GM19025 (cell line): Measurements from ENCODE around the gene TMCC2.

ENCODE experiments used
- ATAC-seq: cut with Tn5 transposase; IDR thresholded peaks from one replicate; pipeline ENCODE4 v1.9.1; 2021; ENCODE audit warnings: mild to moderate bottlenecking, low read depth, moderate library complexity; ENCODE audit not compliant: unreplicated experiment

TMCC2 gene

DNA sequence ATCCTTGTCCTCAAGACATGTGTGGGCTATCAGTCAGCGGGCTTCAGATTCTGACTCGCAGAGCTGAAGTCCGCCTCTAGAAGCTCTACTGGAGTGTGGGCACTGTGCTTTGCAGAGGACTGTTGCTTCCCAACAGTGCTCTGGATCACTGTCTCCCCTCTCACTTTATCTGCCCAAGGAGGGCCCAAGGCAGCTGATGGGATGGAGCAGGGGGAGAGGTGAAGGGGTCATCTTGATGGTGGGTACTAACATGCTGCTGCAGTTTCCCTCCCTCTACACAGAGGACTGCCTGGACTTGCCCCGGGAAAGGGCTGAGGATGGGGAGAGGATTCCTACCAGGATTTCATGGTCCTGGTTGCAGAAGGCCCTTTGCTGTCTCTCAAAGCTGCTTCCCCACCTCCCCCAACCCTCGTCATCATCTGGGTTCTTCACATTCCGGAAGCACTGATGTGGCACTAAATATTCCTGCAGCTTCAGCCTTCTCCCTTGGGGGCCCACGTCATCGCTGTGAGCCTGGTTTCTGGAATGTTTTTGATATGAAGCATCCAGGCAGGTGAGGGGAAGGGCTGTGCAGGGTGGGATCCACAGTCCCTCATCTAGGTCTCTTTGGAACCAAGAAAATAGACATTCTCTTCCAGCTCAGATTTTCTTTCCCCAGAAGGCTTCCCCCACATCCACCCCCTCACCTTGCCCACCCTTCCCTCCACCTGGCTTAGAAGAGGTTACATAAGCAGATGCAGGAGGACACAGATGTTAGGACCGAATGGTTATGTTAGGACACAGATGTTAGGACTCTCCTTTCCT is 70.6 kb downstream of the TMCC2 start:
- no peak for ATAC-seq

DNA sequence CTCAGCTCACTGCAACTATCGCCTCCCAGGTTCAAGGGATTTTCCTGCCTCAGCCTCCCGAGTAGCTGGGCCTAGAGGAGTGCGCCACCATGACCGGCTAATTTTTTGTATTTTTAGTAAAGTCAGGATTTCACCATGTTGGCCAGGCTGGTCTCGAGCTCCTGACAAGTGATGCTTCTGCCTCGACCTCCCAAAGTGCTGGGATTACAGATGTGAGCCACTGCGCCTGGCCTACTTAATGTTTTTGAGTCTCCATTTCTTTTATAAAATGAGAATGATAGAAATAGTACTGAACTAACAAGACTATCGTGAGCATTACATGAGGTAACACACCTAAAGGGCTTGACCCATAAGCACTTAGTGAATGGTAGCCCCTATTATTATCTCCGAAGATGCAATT is 72.4 kb downstream of the TMCC2 start:
- ATAC-seq, result no peak

DNA sequence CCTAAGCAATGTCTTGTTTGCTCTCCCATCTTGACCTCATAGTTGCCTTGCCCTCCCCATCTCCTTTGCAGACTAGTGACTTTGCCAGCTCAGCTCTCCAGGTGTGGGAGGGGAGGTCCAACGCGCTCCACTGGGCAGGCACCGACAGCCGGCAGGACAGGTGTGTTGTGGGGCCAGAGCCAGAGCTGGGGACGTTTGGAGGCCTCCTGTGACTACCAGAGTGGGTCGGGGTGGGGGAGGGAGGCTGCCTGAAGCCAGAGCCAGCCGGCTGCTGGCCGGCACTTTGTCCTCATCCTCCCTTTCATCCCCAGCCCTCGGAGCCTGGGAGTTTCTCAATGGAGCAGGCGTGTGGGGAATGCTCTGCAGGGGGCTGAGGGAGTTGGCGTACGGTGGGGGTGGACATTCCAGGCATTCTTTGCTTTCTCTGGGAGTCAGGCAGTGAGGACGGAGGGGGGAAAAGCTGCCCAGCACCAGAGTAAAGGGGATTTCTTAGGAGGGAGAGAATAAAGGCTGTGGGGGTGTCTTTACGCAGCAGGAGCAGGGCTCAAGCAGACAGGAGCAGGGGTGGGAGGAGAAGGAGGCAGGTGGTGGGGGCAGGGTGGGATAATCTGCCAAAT is 73.6 kb downstream of the TMCC2 start:
- ATAC-seq, result no peak

DNA sequence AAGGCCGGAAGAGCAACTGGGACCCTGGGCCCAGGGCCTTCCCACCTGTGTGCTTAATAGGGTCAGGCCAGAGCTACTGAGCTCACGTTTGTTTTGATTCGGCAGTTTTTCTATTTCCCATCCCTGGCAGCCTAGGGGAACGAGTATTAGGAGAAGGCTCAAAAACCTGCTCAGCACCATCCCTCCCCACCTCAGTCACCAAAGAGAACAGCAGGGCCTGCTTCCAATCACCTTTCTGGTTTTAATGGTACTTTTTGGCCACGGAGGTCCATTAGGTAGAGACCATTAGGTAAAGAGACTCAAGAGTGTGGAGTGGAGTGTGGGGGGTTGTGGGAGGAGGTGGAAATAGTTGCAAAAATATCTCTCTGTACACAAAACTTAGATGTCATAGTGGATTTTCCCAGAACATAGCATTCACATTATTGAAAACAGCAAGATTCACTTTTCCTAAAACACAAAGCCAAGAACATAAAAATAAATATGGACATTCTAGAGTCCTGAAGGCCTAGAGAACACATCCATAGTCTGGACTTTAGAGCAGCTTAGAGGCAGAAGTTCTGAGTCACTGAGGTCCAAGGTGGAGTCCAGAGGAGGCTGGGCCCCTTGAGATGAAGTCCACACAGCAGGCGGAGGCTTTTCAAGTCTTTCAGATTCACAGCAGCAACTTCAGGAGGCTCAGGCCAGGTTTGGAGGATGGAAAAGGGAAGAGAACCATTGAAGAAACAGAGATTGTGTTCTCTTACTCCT is 74.3 kb downstream of the TMCC2 start:
- no peak for ATAC-seq

DNA sequence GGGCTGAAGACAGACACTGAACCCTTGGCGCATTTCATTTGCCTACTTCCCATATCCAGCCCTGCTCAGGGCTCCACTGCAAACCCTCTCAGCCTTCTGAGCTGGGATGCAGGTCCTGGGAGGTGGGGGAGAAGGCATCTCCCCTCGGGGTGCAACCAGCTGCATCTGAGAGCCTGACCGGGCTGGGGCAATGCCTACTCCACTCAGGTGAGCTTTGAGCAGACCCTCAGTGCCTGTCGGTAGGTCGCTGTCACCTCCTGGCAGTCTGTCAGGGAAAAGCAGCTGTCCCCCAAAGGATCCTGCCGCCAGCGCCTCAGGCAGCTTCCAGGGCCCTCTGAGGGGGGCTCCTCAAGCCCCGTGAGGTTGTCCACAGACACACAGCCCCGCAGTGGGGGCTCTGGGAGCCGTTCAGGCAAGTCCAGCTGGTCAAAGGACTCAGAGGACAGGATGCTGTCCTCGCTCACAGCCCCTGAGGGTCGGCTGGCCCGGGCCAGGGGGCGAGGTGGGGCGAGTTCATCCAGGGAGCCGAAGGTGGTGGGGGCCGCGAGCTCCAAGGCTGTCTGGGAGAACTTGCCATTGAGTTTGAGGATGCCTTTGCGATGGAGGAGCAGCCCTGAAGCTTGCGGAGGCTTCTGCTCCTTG is 75.6 kb downstream of the TMCC2 start:
- ATAC-seq, result no peak

DNA sequence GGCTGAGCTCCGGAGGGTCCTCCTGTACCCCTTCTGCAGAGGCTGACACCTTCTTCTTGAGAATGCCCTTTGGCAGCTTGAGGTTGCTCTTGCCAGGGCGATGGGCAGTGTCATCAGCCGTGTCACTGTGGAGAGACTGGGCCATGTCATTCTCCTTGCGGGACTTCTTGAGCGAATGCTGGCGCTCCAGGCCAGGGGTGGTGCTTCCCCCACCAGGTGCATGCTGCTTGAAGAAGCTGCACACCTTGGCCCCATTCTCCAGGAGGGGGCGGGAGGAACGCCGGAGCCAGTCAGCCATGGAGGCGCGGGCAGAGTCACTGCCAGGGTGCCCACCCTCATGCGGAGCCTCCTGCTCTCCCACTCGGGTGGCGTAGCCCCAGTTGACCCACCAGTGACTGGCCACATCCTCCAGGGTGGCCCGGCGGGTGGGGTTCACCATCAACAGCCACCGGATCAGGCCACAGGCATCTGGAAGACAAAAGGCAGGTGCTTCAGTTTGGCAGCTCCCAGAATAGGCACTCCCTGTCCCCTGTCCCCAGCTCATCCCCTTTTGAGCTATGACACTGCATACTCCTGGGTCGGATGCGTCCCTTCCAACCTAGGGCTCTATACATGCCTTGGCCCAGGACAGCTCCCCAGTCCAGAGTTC is 76.4 kb downstream of the TMCC2 start:
- ATAC-seq, result no peak

DNA sequence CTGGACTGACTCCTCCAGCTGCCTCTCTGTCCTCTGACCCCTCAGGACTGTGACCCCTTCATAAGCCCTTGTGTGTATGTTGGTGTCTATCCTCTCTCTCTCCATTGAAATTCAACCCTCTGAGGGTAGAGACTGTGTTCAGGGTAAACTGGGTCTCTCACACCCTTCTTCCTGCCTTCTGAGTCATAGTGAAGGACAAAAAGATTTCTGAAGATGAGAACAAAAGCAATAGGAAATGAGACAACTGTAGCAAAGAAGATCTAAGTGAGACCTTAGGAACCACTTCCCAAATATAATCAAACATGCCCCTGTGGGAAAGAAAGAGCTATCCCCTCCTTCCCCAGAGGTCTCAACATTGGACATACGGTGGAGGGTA is 76.9 kb downstream of the TMCC2 start:
- no peak for ATAC-seq

DNA sequence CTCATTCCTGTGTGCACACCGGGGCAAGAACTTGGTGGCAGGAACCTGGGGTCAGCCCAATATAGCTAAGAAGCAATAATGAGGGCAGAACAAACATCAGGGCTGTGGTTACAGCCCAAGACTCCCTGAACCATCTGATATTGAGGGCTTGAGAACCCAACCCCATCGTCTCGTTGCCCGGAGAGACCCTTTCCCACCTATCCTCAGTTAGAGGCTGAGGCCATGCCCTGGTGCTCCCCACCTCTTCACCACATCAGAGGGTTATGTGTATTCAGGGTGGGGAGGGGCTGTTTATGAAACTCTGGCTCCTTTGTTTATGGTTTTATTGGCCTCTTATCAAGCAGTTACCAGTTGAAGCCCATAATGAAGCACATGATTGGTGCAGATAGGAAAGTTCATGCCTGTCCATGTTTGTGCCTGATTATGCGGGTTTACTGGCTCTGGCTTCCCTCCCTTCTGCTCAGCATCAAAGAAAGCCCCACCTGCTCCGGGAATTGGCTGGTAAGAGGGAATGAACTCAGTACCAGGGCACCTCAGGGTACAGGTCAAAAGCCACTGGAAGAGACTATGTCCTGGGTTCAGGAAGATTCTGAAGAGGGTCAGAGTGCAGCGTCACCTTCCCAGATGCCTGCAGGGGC is 79.3 kb downstream of the TMCC2 start:
- ATAC-seq, result no peak

DNA sequence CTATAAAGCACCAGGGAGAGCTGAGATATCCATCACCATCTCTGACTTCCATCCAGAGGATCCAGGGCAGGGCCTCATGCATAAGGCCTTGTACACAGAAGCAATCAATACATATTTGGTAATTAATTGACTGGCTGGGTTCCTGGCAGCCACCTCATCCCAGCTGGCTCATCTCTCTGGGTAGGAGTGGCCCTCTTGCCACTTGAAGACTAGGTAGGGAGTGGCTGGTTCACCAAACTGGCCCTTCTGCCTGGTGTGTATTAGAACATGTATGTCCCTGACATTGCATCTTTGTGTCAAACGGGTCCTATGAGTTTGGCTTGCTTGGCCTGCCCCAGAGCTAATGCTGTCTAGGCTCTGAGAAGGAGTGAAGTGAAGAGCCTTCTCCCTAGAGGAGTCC is 82.0 kb downstream of the TMCC2 start:
- ATAC-seq, result no peak

DNA sequence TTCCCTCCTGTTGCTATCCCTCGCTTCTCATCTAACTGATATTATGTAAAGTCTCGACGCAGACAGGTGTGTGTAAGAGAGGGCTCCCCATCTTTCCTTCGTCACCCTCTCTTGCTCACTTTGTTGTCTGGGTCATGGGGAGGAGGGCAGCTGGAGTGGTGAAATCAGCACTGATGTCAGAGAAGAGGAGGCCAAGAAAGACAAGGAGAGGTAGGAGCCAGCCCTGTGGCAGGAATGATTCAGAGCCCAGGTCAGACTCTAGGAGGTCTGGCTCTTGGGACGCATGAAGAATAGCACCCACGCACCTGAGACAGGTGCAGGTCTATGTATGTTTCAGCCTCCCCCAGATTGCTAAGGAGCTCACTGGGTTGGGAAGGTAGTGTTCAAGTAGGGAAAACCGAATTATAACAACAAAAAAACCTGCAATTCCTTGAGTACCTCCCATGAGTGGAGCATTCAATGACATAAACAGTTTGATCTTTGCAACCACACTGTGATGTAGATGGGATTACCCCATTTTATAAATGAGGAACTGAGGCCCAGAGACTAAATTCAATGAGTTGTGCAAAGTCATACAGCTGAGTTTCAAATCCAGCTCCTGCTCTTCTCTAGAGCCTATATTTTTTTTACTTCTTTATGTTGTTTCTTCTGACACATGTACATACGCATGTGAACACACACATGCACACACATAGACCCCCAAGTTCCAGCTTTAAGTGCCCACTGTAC is 83.4 kb downstream of the TMCC2 start:
- no peak for ATAC-seq

DNA sequence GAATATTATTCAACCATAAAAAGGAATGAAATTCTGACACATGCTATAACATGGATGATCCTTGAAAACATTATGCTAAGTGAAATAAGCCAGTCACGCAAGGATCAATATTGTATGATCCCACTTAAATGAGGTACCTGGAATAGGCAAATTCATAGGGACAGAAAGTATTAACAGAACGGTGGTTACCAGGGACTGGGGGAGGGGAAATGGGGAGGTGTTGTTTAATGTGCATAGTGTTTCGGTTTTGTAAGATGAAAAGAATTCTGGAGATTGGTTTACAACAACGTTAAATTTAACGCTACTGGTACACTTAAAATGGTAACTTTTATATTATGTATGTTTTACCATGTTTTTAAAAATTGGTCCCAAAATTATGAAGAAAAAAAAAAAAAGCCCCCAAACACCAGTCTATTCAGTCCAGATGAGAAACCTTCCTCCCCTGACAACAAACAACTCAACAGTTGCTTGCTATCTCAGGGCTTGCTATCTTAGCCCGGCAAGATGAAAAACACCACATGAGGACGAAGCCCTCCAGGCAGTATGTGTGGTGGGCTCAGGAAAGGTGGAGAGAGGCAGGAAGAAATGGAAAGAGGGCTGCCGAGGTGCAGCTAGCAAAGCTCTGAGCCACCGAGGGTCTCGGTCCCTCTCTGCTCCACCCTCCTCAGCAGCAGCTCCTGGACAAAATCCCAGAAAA is 85.3 kb downstream of the TMCC2 start:
- ATAC-seq, result no peak

DNA sequence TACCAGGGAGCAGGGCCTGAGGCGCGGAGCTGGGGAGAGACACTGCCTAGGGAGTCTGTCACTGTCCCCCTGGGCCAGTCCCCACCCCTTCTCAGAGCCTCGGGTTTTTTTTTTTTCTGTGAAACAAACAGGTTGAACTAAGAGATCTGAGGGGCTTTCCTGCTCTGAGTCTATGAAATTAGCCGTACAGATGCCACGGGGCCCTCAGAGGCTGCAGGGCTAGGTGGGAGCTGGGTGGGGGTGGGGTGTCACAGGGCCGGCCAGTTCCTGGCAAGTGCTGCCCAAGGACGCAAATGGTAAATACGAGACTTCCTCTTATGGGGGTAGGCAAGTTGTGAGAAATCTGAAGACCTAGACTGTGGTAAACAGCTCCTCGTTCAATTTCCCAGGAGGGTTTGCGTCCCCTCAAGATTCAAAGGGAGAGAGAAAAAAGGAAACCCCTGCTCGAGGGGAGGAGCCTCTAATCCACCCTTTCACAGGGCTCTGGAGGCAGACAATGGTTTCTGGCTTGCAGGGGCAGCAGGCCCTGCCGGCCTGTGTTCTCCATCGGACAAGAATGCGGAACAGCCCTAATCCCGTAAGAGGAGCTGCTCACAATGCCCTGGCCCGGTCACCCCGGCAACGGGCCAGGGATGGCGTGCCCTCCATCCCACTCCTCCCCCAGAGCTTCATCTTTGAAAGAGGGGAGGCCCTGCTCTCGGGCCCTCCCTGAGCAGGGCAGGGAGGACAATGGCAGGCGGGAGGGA is 86.0 kb downstream of the TMCC2 start:
- peak; percentile 53 for ATAC-seq

DNA sequence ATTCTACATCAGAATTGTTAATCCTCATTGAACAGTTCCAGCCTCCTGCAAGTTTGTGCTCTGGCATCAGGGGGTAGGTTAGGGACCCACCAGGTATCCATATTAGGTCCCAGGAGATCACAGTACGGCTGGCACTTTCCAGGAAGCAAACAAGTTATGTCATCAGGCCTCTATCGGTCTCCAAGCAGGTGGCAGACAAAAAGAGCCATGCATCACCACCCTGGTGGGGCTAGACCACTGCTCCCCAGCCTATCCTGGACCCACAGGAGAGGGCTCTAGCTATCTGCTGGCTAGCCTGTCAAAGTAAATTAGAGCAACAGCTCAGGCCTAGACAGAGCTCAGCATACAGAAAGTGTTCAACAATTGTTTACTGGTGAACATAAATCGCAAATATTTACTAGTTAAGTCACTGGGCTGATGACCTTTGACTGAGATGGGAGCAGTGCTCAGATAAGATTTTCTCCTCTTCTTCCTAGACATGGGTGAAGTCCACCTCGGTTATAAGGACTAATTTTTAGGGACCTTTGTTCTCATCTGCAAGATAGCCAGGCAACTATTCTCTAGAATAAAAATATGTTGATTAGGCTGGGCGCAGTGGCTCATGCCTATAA is 87.4 kb downstream of the TMCC2 start:
- ATAC-seq, result no peak

DNA sequence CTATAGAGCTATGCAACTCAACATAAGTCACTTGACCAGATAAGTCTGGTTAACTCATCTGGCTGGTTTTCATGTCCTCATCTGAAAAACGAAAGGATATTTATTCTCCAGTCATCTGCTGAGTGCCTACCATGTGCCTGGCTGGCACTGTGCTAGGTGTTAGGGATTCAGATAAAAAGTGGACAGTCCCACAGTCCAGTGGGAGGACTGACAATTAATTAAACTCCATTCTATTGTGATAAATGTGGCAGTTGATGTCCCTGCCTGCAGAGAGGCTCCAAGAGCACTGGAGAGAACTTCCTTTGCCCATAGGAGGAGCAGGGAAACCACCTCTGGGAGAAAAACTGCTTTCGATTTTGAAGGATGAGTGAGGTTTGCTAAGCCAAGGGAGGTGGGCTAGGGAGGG is 88.4 kb downstream of the TMCC2 start:
- no peak for ATAC-seq

DNA sequence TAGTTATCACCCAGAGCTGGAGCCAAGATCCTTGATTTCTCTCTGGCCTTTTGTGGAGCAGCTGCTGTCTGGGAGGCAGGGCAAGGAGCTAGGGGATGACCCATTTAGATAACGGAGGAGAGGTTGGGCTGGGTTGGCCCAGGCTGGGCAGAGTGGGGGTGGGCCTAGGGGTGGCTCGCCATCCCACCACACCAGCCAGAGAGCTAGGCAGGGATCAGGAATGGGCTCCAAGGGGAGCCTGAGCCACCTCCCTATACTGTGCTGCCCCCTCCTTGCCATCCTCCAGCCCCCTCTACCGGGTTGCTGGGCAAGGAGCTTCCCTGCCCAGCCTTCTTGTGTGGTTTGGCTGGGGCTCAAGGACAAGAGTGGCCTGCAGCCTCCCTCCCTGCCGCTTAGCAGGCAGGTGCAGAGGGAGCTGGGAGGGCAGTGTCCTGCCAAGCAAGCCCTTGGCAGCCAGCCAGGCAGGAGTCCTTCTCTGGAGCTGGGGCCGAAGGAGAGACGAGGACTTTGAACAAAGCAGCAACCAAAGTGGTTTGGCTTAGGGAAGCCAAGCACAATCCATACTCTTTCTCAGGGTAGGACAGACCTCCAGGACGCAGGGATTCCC is 89.7 kb downstream of the TMCC2 start:
- ATAC-seq, result no peak

DNA sequence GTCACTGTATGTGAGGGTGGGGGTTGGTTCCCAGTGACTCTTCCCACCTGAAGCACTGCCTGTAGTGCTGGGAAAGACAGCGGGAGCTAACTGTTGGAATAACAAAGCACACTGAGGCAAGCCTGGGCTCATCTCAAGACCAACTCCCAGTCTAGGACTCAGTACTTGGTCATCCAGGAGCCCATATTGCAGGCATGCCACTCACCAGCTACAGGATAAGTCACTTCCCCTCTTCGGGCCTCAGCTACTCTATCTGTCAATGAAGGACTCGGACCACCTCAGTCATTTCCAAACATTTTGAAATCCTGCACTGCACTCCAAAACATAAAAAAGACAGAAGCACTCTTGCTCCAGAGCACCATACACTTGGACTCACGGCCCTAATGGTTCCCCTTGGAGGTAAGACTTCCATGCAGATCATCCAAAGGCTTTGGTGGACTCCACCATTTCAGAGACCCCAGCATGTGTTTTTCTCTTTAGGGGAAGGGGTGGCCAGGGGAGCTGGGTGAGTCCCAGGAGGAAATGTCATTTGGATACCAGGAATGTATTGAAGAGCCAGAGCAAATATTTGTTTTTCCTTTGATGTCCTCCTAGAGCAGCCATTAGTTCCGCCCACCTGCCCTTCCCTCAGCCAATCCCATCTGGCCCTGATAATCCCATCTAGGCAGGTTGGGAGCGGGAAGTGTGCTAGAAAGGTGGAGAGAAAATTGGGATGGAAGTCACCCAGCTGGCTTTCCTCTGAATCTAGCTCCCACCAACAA is 90.7 kb downstream of the TMCC2 start:
- no peak for ATAC-seq
